Motor neuron (in vitro differentiated cells): ENCODE data around the gene ZNF443. TPM values are rescaled to one million over a fixed set of nuclear protein-coding genes. Genes with fewer than 3 reads are reported as not detected.
"Not testable (repeated sequence)": the region's sequence is repeated elsewhere in the genome, so short reads cannot be mapped to it uniquely, and the experiment has no call there.

Experiments
- ATAC-seq, 8 experiments: fragments of 200-7000 bp; cut with Tn5 transposase; replicated peaks in 6 of 8; 2 replicates each; pipeline ENCODE4 v1.8.0; 2021; ENCODE audit warnings: mild to moderate bottlenecking in 8 of 8, moderate library complexity in 8 of 8
- H3K27ac ChIP-seq, 2 donors: fragments of 250-450 bp; sonication (Bioruptor Pico); 2 replicates each; pipeline ENCODE4 v1.9.0; 2021; ENCODE audit warnings: antibody characterized with exemption in 2 of 2, mild to moderate bottlenecking in 2 of 2, moderate library complexity in 1 of 2
- H3K4me1 ChIP-seq, 2 donors: fragments of 250-450 bp; sonication (Bioruptor Pico); replicated peaks in 1 of 2; 2 replicates each; pipeline ENCODE4 v1.6.1; 2021; ENCODE audit warnings: antibody characterized with exemption in 2 of 2, mild to moderate bottlenecking in 2 of 2, moderate library complexity in 1 of 2
- H3K4me3 ChIP-seq, 5 donors: fragments of 250-450 bp; sonication (Bioruptor Pico); 2 replicates each; pipeline ENCODE4 v1.9.0; 2021; ENCODE audit warnings: antibody characterized with exemption in 5 of 5, mild to moderate bottlenecking in 5 of 5, moderate library complexity in 4 of 5
- WGBS, 10 experiments: fragments of 450-650 bp; shearing (Covaris generic); methylation state at CpG; one replicate each; pipeline ENCODE4 v1.0.0; 2022; 5-methylcytosine and 5-hydroxymethylcytosine counted together
- in situ Hi-C, 9 experiments: fragments of 400-800 bp; cut with MboI; loops; one replicate each; pipeline ENCODE4 v1.15.0; 2021; ENCODE audit warnings: low sequenced_read_pairs in 9 of 9, low pct_unique_long_range_greater_than_20kb in 2 of 9; ENCODE audit not compliant: unreplicated experiment in 9 of 9
- total RNA-seq, 8 experiments: library from RNA; unstranded; fragments of 300-600 nt; gene quantifications; 2 replicates each; pipeline versions ENCODE4 v1.2.3 to v1.2.4, GENCODE V29; 2022

ZNF443 gene
- total RNA-seq, 8 experiments from 2014 or later = 0.61 to 11.5 (median 7.6) TPM

DNA sequence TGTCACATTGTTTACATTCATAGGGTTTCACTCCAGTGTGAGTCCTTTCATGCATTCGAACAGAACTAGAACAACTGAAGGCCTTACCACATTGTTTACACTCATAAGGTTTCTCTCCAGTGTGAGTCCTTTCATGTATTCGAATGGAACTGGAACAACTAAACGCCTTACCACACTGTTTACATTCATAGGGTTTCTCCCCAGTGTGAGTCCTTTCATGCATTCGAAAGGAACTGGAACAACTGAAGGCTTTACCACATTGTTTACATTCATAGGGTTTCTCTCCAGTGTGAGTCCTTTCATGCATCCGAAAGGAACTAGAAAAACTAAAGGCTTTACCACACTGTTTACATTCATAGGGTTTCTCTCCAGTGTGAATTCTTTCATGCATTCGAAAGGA lies 23.3 kb upstream of the ZNF443 start:
- in situ Hi-C loops, H3K27ac ChIP-seq: not testable (repeated sequence)
- 58 to 100% (median 91%) methylated on average over 2 to 6 of the region's 6 CpGs; no CpG with 5 or more reads in 1 of the 10 experiments for WGBS, 10 experiments

DNA sequence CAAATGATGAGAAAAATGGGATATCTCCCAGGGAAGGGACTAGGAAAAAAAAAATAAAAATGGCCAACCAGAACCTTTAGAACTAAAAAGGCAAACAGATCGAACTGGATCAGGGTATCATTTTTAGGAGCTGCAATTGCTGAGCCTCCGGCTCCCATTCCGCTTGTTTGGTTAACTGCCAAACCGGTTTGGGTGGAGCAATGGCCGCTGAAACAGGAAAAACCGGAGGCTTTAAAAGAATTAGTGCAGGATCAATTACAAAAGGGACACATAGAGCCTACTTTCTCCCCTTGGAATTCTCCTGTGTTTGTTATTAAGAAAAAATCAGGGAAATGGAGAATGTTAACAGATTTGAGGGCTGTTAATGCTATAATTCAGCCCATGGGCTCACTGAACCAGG lies 12.7 kb upstream of the ZNF443 start:
- 44 to 88% (median 75%) methylated on average over 2 to 6 of the region's 6 CpGs; no CpG with 5 or more reads in 1 of the 10 experiments for WGBS, 10 experiments

More for the DNA sequence above, 23.3 kb upstream of the ZNF443 start:
- ATAC-seq, H3K4me3 ChIP-seq, H3K4me1 ChIP-seq: not testable (repeated sequence)

DNA sequence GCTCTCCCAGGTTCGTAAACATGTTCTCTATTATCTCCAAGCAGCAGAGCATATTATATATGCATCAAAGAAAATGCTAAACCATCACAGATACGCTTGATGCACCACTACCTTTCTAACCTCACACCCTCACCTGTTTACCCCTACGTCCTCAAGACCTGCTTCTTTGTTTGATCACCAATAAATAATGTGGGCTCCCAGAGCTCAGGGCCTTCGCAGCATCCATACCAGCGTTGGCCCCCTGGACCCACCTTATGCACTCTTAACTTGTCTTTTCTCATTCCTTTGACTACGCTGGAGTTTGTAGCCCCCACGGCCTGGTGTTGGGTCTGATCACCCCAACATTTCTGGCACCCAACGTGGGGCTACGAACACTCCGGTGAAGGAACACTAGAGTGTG lies 10.0 kb upstream of the ZNF443 start:
- WGBS, 10 experiments = 35 to 87% (median 63%) methylated on average over 1 to 9 of the region's 10 CpGs; no CpG with 5 or more reads in 1 of the 10 experiments
- Histone ChIP-seq H3K27ac (no peak overlapping the region), H3K4me1 (no peaks in the 10 kb centered on the region), H3K4me3 (no peak overlapping the region)
- in situ Hi-C loops = no loop called here
- no peak for ATAC-seq

More for the DNA sequence above, 12.7 kb upstream of the ZNF443 start:
- H3K4me1 ChIP-seq = no peaks in the 10 kb centered on the region
- in situ Hi-C loops = no loop called here
- ATAC-seq = no peak
- H3K27ac ChIP-seq = no peak overlapping the region
- H3K4me3 ChIP-seq = no peak overlapping the region

DNA sequence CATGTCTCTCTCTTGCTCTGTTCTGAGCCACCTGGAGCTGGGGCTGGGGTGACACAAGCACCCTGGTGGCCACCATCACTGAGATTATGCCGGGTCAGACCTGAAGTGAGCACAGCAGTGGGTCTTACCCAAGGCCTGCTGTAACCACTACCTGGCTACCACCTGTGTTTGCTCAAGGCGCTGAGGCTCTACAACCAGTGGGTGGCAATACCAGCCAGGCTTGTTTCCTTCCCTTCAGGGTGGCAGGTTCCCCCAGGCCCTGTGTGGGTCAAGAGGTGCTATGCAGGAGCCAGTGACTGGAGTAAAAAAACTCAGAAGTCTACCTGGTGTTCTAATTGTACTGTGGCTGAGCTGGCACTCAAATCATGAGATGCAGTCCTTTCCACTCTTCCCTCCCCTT lies 8.0 kb upstream of the ZNF443 start:
- H3K4me3 ChIP-seq = no peak overlapping the region
- in situ Hi-C loops = no loop called here
- H3K27ac ChIP-seq = no peak overlapping the region
- H3K4me1 ChIP-seq = no peaks in the 10 kb centered on the region
- no peak for ATAC-seq
- WGBS, 10 experiments = 20 to 100% (median 20%) methylated on average over 1 of the region's 2 CpGs; no CpG with 5 or more reads in 7 of the 10 experiments

DNA sequence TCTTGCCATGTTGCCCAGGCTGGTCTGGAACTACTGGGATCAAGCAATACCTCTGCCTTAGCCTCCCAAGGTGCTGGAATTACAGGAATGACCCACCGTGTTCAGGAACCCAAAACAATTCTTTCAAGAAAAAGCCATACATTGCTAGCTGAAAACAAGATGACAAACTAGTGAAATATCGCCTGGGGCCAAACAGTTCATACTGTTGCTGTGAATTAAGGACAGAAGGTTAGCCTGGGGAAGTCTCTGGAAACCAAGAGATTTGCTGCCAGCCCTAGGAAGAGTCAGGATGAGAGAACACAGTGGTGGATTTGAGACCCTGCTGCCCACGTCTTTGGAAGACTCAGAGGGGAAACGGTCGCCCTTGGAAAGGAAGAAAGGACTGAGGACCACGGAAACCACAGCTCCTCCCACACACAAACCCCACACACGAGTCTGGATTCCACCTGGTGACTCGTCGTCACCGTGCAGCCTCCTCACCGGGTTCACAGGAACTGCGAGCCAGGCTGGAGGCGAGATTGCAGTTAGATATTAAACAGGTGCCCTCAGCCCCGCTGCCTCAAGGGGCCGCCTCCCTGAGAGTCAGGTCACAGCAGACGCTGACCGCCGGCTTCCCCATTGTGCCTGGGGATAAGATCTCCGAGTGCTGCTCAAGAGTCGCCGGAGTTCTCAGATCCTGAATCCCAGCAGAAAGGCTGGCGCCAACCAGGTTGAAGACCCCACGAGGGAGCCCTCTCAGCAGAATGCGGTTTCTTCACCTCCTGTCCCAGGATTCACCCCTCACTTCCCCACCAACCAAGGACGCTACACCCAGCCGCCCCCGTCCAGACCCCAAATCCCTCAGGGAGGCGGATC lies 908 bp downstream of the ZNF443 start:
- H3K4me1 ChIP-seq, in situ Hi-C loops: not testable (repeated sequence)
- Histone ChIP-seq H3K4me3 (peak overlapping the region; percentile 34 to 57 (median 45)), H3K27ac (peak overlapping the region; percentile 55 to 85)
- 0 to 4% (median 0%) methylated on average over 1 to 5 of the region's 28 CpGs; no CpG with 5 or more reads in 4 of the 10 experiments for WGBS, 10 experiments
- ATAC-seq = peak; percentile 2 to 14 (median 4)

DNA sequence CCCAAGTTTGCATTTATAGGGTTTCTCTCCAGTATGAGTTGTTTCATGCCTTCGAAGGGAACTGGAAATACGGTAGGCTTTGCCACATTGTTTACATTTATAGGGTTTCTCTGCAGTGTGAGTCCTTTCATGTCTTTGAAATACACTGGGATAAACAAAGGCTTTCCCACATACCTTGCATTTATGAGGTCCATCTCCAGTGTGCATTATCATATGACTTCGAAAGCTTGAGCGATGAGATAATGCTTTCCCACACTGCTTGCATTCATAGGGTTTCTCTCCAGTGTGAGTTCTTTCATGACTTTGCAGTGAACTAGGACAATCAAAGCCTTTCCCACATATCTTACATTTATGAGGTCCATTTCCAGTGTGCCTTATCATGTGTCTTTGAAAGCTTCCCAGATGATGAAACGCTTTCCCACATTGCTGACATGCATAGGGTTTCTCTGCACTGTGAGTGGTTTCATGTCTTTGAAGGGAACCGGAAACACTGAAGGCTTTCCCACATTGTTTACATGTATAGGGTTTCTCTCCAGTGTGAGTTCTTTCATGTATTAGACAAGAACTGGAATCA lies 10.0 kb downstream of the ZNF443 start:
- H3K4me3 ChIP-seq, H3K27ac ChIP-seq, ATAC-seq, in situ Hi-C loops, H3K4me1 ChIP-seq: not testable (repeated sequence)
- 60 to 100% (median 100%) methylated on average over 1 to 3 of the region's 6 CpGs; no CpG with 5 or more reads in 3 of the 10 experiments for WGBS, 10 experiments

DNA sequence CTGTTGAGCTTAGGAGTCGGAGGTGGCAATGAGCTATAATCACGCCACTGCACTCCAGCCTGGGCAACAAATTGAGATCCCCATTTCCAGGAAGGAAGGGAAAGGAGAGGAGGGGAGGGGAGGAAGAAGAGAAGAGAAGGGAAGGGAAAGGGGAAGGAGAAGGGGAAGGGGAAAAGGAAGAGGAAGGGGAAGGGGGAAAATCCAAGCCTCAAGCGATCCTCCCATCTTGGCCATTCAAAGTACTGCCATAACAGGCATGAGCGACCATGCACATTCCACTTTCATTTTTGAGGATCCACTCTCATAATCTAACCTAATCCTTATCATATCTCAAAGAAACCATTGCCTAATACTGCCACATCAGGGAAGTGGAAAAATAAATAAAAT lies 14.9 kb downstream of the ZNF443 start:
- Histone ChIP-seq H3K4me1 (no peaks in the 10 kb centered on the region), H3K27ac (no peak overlapping the region), H3K4me3 (no peak overlapping the region)
- in situ Hi-C loops = no loop called here
- no peak for ATAC-seq
- WGBS, 10 experiments = 71 to 100% (median 80%) methylated on average over 1 to 2 of the region's 4 CpGs; no CpG with 5 or more reads in 7 of the 10 experiments

DNA sequence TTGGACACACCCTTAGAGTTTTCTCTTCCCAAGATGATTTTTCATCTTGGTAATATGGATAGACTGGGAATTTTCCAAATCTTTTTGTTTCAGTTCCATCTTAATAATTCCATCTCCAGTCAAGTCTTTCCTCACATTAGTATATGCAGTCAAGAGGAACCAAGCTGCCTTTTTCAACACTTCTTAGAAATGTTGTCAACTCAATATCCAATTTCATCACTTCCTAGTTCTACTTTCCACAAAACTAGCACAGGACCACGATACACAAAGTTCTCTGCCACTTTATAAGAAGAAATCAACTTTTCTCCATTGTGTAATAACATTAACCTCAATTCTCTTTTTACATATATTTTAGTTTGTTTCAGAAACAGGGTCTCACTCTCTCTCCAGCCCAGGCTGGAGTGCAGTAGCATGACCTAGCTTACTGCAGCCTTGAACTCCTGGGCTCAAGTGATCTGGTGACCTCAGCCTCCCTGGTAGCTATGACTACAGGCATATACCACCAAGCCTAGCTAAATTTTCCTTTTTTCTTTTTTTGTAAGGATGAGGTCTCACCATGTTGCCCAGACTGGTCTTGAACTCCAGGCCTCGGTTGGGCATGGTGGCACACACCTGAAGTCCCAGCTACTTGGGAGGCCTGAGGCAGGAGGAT lies 15.5 kb downstream of the ZNF443 start:
- Histone ChIP-seq H3K4me1 (no peaks in the 10 kb centered on the region), H3K4me3 (no peak overlapping the region), H3K27ac (no peak overlapping the region)
- in situ Hi-C loops = no loop called here
- no peak for ATAC-seq
- 16 to 100% (median 62%) methylated on average over 1 to 2 of the region's 2 CpGs; no CpG with 5 or more reads in 2 of the 10 experiments for WGBS, 10 experiments

DNA sequence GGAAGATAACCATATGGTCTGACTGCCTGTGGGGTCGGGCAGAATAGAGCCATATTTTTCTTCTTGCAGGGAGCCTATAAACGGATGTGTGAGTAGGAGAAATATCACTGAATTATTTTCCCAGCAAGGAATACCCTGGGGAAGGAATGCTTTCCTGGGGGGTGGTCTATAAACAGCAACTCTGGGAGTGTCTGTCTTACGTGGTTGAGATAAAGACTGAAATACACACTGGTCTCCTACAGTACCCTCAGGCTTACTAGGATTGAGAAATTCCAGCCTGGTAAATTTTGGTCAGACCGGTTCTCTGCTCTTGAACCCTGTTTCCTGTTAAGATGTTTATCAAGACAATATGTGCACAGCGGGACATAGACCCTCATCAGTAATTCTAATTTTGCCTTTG lies 23.5 kb downstream of the ZNF443 start:
- WGBS, 10 experiments = 24 to 93% (median 81%) methylated on average over 1 to 4 of the region's 5 CpGs; no CpG with 5 or more reads in 4 of the 10 experiments
- in situ Hi-C loops, H3K4me3 ChIP-seq, H3K4me1 ChIP-seq, H3K27ac ChIP-seq, ATAC-seq: not testable (repeated sequence)

DNA sequence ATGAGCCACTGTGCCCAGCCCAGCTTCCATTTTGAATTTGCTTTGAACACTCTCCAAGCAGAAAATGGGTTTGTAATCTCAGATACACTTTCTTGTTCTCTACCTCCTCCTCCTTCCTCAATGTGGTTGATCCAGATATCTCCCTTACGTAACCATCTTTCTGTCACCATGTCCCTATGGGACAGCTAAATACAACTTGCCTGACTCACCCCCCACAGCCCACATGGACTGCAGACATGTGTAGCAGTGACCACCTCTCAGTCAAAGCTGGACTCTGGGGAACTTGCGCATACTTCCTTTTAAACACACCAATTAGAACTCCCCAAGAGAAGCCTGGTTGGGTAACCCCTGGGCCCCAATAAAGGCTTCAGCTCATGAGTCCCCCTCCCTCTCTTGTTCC lies 28.9 kb downstream of the ZNF443 start:
- no peak for ATAC-seq
- Histone ChIP-seq H3K4me3 (no peak overlapping the region), H3K27ac (no peak overlapping the region), H3K4me1 (no peaks in the 10 kb centered on the region)
- in situ Hi-C loops = no loop called here
- 67 to 100% (median 100%) methylated on average over 1 to 2 of the region's 2 CpGs; no CpG with 5 or more reads in 3 of the 10 experiments for WGBS, 10 experiments

DNA sequence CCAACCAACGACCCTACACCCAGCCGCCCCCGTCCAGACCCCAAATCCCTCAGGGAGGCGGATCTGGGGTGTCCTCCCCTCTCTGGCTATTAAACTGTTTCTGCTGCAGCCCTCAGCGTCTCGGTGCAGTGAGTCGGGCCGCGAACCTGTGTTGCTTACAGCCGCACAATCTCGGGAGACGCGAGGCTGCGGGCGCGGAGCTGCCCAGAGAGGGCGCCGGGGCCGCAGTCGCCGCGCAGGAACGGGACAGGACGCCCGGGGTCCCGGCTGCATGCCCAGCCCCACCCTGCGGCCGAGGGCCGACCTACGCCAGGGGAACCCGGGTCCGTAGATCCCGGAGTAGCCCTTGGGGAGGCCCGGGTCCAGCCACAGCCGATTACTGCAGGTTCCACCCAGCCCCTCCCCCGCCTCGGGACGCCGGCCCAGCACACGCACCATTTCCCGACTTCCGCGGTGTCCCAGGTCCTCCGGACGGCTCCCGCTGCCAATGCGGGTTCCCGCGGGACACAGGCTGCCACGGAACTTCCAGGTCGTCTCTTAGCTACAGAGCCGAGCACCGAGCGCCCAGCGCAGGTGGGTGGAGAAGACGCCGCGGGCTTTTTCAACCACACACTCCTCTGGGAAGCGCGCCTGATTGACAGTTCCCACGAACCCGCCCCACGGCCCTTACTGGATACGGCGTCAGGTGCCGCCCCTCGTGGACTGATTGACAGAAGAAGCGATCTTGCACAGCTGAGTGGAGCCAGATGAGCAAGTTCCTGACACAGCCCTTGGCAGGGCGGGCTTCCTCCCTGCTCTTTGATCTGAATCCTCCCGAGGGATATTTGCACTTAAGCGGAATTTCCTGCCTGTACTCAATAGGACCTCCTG lies 40.0 kb downstream of the ZNF443 start, which contains the start of gene ZNF799:
Gene ZNF799, minus strand, starts transcription at position 639 of the 870 bp plus-strand sequence. Its CDS starts 201 bp downstream, at position 438.
- Histone ChIP-seq H3K27ac (peak within 1 kb of the TSS in 1 of 2 donors; percentile 55), H3K4me3 (peak within 1 kb of the TSS; percentile 48 to 93 (median 85)), H3K4me1 (peaks cover 2 to 3% of the 10 kb centered on the region in 2 donors)
- in situ Hi-C loops = no loop called here
- 0 to 13% (median 1%) methylated on average over 2 to 19 of the region's 71 CpGs; no CpG with 5 or more reads in 3 of the 10 experiments for WGBS, 10 experiments
- peak; percentile 93 to 94 (median 94) for ATAC-seq
